ENCODE data around the gene CELF5.

GRCh38 chr19:3282155-3282554 is 57.7 kb downstream of the CELF5 start:
- TF ChIP-seq EZH2 (IDR thresholded peaks at IDR 0.05) (no peak), POLR2AphosphoS5 (IDR thresholded peaks at IDR 0.05; ENCODE audit: borderline replicate concordance, low read depth, low read length) (no peak)
